Islet precursor cell (in vitro differentiated cells): ENCODE measurements around the gene GPC5.

Experiments used
- DNase-seq: peaks from one replicate; pipeline ENCODE4 v3.0.0-alpha.2; 2018

GPC5 gene

GRCh38 chr13:91598655-91599054 is 200.2 kb downstream of the GPC5 start:
- no peak for DNase-seq

GRCh38 chr13:91601273-91601672 is 202.9 kb downstream of the GPC5 start:
- DNase-seq = no peak

GRCh38 chr13:91601807-91602206 is 203.4 kb downstream of the GPC5 start:
- DNase-seq = no peak

GRCh38 chr13:91609353-91609752 is 210.9 kb downstream of the GPC5 start:
- no peak for DNase-seq

GRCh38 chr13:91618315-91618714 is 219.9 kb downstream of the GPC5 start:
- no peak for DNase-seq

- DNase-seq = no peak
These were observed 222.3 kb downstream of the GPC5 start for GRCh38 chr13:91620670-91621141.

- no peak for DNase-seq
These were observed 222.7 kb downstream of the GPC5 start for GRCh38 chr13:91621161-91621560.

- no peak for DNase-seq
These were observed 223.5 kb downstream of the GPC5 start for GRCh38 chr13:91621963-91622362.

- no peak for DNase-seq
These were observed 224.5 kb downstream of the GPC5 start for GRCh38 chr13:91622778-91623550.

GRCh38 chr13:91627952-91628739 is 229.7 kb downstream of the GPC5 start:
- DNase-seq = no peak

- no peak for DNase-seq
These were observed 232.5 kb downstream of the GPC5 start for GRCh38 chr13:91630946-91631345.

- no peak for DNase-seq
These were observed 233.7 kb downstream of the GPC5 start for GRCh38 chr13:91632086-91632485.

GRCh38 chr13:91639330-91639729 is 240.9 kb downstream of the GPC5 start:
- DNase-seq = no peak

GRCh38 chr13:91643394-91643793 is 245.0 kb downstream of the GPC5 start:
- no peak for DNase-seq

GRCh38 chr13:91644806-91645205 is 246.4 kb downstream of the GPC5 start:
- DNase-seq = no peak

- DNase-seq = peak; percentile 82
These were observed 249.1 kb downstream of the GPC5 start for GRCh38 chr13:91647361-91647990.

GRCh38 chr13:91648012-91648411 is 249.6 kb downstream of the GPC5 start:
- DNase-seq = no peak

- no peak for DNase-seq
These were observed 251.0 kb downstream of the GPC5 start for GRCh38 chr13:91649456-91649855.

- DNase-seq = no peak
These were observed 254.2 kb downstream of the GPC5 start for GRCh38 chr13:91652404-91653301.

- no peak for DNase-seq
These were observed 257.3 kb downstream of the GPC5 start for GRCh38 chr13:91655731-91656130.

GRCh38 chr13:91657283-91657682 is 258.9 kb downstream of the GPC5 start:
- DNase-seq = no peak

- DNase-seq = no peak
These were observed 261.0 kb downstream of the GPC5 start for GRCh38 chr13:91659256-91660075.
